8988T (cell line): ENCODE results near the gene SH3PXD2A.
"Not testable (repeated sequence)": the region's sequence is repeated elsewhere in the genome, so short reads cannot be mapped to it uniquely, and the experiment has no call there.

Experiments used
- DNase-seq: peaks from one replicate; pipeline ENCODE4 v3.0.0; 2011

SH3PXD2A gene

GRCh38 chr10:103679096-103679790, 176.1 kb downstream of the SH3PXD2A start:
- no peak for DNase-seq

- no peak for DNase-seq
These were observed 177.2 kb downstream of the SH3PXD2A start for GRCh38 chr10:103678178-103678526.

GRCh38 chr10:103677486-103678177, 177.7 kb downstream of the SH3PXD2A start:
- DNase-seq, result no peak

- no peak for DNase-seq
These were observed 178.4 kb downstream of the SH3PXD2A start for GRCh38 chr10:103676851-103677417.

GRCh38 chr10:103676058-103676785, 179.2 kb downstream of the SH3PXD2A start:
- no peak for DNase-seq

- DNase-seq, result no peak
These were observed 181.8 kb downstream of the SH3PXD2A start for GRCh38 chr10:103673606-103674005.

GRCh38 chr10:103672345-103672744, 183.0 kb downstream of the SH3PXD2A start:
- DNase-seq, result no peak

GRCh38 chr10:103671126-103671895, 184.1 kb downstream of the SH3PXD2A start:
- DNase-seq, result no peak

GRCh38 chr10:103669944-103670343, 185.4 kb downstream of the SH3PXD2A start:
- DNase-seq, result no peak

- no peak for DNase-seq
These were observed 186.0 kb downstream of the SH3PXD2A start for GRCh38 chr10:103669243-103669929.

GRCh38 chr10:103668351-103669242, 186.8 kb downstream of the SH3PXD2A start:
- DNase-seq, result no peak

GRCh38 chr10:103667356-103667755, 188.0 kb downstream of the SH3PXD2A start:
- no peak for DNase-seq

- DNase-seq, result no peak
These were observed 188.6 kb downstream of the SH3PXD2A start for GRCh38 chr10:103666762-103667150.

- DNase-seq, result peak; percentile 86
These were observed 189.2 kb downstream of the SH3PXD2A start for GRCh38 chr10:103666087-103666761.

- DNase-seq, result no peak
These were observed 190.1 kb downstream of the SH3PXD2A start for GRCh38 chr10:103665162-103665889.

GRCh38 chr10:103663802-103664201, 191.6 kb downstream of the SH3PXD2A start:
- DNase-seq, result no peak

- DNase-seq, result no peak
These were observed 192.1 kb downstream of the SH3PXD2A start for GRCh38 chr10:103663236-103663635.

GRCh38 chr10:103662704-103663103, 192.7 kb downstream of the SH3PXD2A start:
- DNase-seq, result not testable (repeated sequence)

- DNase-seq, result peak; percentile 66
These were observed 194.0 kb downstream of the SH3PXD2A start for GRCh38 chr10:103661198-103661950.
